DOHH2 (cell line): ENCODE data around the gene C13orf42.

Experiments used
- H3F3A ChIP-seq: fragments of 200-600 bp; sonication (generic), shearing (Covaris generic); 2 replicates; pipeline ENCODE4 v1.6.0; 2016; ENCODE audit warnings: antibody characterized with exemption, mild to moderate bottlenecking; ENCODE audit not compliant: control insufficient read depth, insufficient read depth
- H3K27ac ChIP-seq: fragments of 200-600 bp; sonication (generic); 2 replicates; pipeline ENCODE4 v1.5.1; 2014; ENCODE audit warnings: low read depth, mild to moderate bottlenecking, low read length, moderate library complexity
- H3K27me3 ChIP-seq: fragments of 200-600 bp; sonication (generic); 2 replicates; pipeline ENCODE4 v1.6.1; 2014; ENCODE audit warnings: mild to moderate bottlenecking, low read length, mixed read lengths; ENCODE audit not compliant: control insufficient read depth
- H3K36me3 ChIP-seq: fragments of 200-600 bp; sonication (generic); 2 replicates; pipeline ENCODE4 v1.6.1; 2014; ENCODE audit warnings: mild to moderate bottlenecking, low read length, moderate library complexity, mixed read lengths; ENCODE audit not compliant: control insufficient read depth
- H3K4me1 ChIP-seq: fragments of 200-600 bp; sonication (generic); 2 replicates; pipeline ENCODE4 v1.6.1; 2014; ENCODE audit warnings: mild to moderate bottlenecking, low read length, mixed read lengths; ENCODE audit not compliant: control insufficient read depth
- H3K4me2 ChIP-seq: fragments of 200-600 bp; sonication (generic); 2 replicates; pipeline ENCODE4 v1.6.0; 2014; ENCODE audit warnings: mild to moderate bottlenecking, low read length, moderate library complexity
- H3K4me3 ChIP-seq: fragments of 200-600 bp; sonication (generic); 2 replicates; pipeline ENCODE4 v1.5.1; 2014; ENCODE audit warnings: mild to moderate bottlenecking, low read length, mixed read lengths
- H3K79me2 ChIP-seq: fragments of 200-600 bp; sonication (generic); 2 replicates; pipeline ENCODE4 v1.6.1; 2014; ENCODE audit warnings: mild to moderate bottlenecking, low read length, mixed read lengths; ENCODE audit not compliant: control insufficient read depth
- H3K9me2 ChIP-seq: fragments of 200-600 bp; sonication (generic); replicated peaks from 2 replicates; pipeline ENCODE4 v1.6.1; 2014; ENCODE audit warnings: mild to moderate bottlenecking, low read length, mixed read lengths; ENCODE audit not compliant: control insufficient read depth
- H3K9me3 ChIP-seq: fragments of 200-600 bp; sonication (generic); 2 replicates; pipeline ENCODE4 v1.6.1; 2014; ENCODE audit warnings: antibody characterized with exemption, low read length, mixed read lengths; ENCODE audit not compliant: control insufficient read depth, insufficient read depth
- H4K20me1 ChIP-seq: fragments of 200-600 bp; sonication (generic); 2 replicates; pipeline ENCODE4 v1.6.0; 2014; ENCODE audit warnings: low read depth, mild to moderate bottlenecking, antibody characterized with exemption, low read length, moderate library complexity; ENCODE audit not compliant: control insufficient read depth, insufficient read depth
- EZH2phosphoT487 ChIP-seq: fragments of 200-600 bp; sonication (generic); IDR thresholded peaks from 2 replicates; pipeline ENCODE4 v1.6.1; 2017; ENCODE audit warnings: borderline replicate concordance, mild to moderate bottlenecking, antibody characterized with exemption, low read length, moderate library complexity, mixed read lengths
- TF ChIP-seq, protein P1 (sequence below): fragments of 200-600 bp; sonication (generic); IDR thresholded peaks from one replicate; pipeline ENCODE4 v1.5.1; 2014; ENCODE audit warnings: antibody characterized with exemption, mild to moderate bottlenecking, low read depth, low read length; ENCODE audit not compliant: poor library complexity, severe bottlenecking

The C13orf42 gene

DNA sequence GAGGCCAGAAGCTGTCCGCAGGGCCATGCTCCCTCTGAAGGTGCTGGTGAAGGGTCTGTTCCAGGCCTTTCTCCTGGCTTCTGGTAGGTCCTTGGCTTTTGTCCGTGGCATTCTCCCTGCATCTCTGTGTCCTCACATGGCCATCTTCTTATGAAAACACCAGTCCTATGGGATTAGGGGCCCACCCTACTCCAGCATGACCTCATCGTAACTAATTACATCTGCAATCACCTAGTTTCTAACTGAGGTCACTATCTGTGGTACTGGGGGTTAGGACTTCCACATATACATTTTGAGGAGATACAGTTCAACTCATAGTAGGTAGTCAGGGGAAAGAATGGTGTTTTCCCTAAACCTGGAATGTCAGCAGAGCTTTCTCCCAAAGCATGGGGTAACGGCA lies 3.1 kb downstream of the C13orf42 start:
- Histone ChIP-seq H3K27ac (no peak overlapping the region), H3K79me2 (no peaks in the 10 kb centered on the region), H3K36me3 (no peaks in the 10 kb centered on the region), H3K9me3 (no peaks in the 10 kb centered on the region), H3F3A (no peaks in the 10 kb centered on the region), H3K4me1 (no peaks in the 10 kb centered on the region), H4K20me1 (no peaks in the 10 kb centered on the region), H3K4me3 (no peak overlapping the region), H3K27me3 (peaks cover 4% of the 10 kb centered on the region), H3K4me2 (no peak overlapping the region), H3K9me2 (no peaks in the 10 kb centered on the region)
- no peak for TF ChIP-seq EZH2phosphoT487
- TF ChIP-seq, protein P1, sequence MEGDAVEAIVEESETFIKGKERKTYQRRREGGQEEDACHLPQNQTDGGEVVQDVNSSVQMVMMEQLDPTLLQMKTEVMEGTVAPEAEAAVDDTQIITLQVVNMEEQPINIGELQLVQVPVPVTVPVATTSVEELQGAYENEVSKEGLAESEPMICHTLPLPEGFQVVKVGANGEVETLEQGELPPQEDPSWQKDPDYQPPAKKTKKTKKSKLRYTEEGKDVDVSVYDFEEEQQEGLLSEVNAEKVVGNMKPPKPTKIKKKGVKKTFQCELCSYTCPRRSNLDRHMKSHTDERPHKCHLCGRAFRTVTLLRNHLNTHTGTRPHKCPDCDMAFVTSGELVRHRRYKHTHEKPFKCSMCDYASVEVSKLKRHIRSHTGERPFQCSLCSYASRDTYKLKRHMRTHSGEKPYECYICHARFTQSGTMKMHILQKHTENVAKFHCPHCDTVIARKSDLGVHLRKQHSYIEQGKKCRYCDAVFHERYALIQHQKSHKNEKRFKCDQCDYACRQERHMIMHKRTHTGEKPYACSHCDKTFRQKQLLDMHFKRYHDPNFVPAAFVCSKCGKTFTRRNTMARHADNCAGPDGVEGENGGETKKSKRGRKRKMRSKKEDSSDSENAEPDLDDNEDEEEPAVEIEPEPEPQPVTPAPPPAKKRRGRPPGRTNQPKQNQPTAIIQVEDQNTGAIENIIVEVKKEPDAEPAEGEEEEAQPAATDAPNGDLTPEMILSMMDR, result no peak

DNA sequence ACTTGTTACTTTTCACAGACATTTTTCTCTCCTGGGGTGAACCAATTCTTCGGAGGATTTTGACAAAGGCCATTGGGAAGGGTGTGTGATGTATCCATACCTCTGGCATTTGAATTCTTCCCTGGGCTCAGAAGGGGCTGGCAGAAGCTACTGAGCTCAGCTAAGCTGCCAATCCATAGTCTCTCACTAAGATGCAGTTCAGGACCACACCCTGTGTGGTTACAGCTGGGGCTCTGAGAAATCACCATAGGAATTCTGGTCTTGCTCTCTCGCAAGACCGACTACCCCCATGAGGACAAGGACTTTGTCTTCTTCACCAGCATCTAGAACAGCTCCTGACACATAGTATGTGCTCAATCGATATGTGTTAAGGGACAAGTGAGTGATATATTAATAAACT lies 6.0 kb downstream of the C13orf42 start:
- no peaks in the 10 kb centered on the region for H3K9me2 ChIP-seq
- no peaks in the 10 kb centered on the region for H4K20me1 ChIP-seq
- H3K4me1 ChIP-seq, result no peaks in the 10 kb centered on the region
- H3K4me3 ChIP-seq, result no peak overlapping the region
- no peak overlapping the region for H3K27ac ChIP-seq
- H3K4me2 ChIP-seq, result no peak overlapping the region
- no peaks in the 10 kb centered on the region for H3K9me3 ChIP-seq
- TF ChIP-seq EZH2phosphoT487, result no peak
- TF ChIP-seq, protein P1, result no peak
- no peaks in the 10 kb centered on the region for H3K36me3 ChIP-seq
- H3K27me3 ChIP-seq, result peaks cover 10% of the 10 kb centered on the region
- no peaks in the 10 kb centered on the region for H3F3A ChIP-seq
- no peaks in the 10 kb centered on the region for H3K79me2 ChIP-seq

DNA sequence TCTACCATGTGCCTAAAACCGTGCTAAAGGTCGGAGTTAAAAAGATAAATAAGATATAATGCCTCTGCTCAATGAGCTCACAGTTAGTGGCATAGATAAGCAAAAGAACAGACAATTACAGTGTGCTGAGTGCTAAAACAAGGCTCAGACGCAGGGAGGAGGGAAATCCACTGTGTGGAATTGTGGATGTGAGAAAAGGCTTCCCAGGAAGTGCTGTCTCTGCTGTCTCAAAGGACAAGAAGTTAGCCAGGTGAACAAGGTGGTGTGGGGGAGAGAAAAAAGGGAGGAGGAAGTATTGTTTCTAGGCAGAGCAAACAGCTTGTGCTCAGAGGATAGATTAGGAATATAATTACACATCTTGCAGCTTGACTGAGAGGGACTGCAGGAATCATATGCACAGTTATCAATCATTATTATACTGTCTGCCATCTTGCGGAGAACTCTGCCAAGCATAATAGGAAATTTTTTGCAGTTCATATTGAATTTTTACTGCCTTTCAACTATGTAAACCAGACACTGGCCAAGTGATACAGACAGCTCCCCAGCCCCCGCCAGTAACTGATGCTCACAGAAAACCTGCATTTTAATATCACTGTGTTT lies 9.3 kb downstream of the C13orf42 start:
- Histone ChIP-seq H3K4me3 (no peak overlapping the region), H3K9me3 (no peaks in the 10 kb centered on the region), H3K27me3 (peaks cover 18% of the 10 kb centered on the region), H3K9me2 (no peaks in the 10 kb centered on the region), H3F3A (no peaks in the 10 kb centered on the region), H3K4me1 (no peaks in the 10 kb centered on the region), H3K27ac (no peak overlapping the region), H3K79me2 (no peaks in the 10 kb centered on the region), H3K4me2 (no peak overlapping the region), H4K20me1 (no peaks in the 10 kb centered on the region), H3K36me3 (no peaks in the 10 kb centered on the region)
- TF ChIP-seq, protein P1, result no peak
- no peak for TF ChIP-seq EZH2phosphoT487
